ENCODE data around the gene TCP11. TPM values are rescaled to one million over a fixed set of nuclear protein-coding genes. Genes with fewer than 3 reads are reported as not detected.

Gene TCP11
- total RNA-seq, 1 donor, result 0.72 TPM

- Histone ChIP-seq H3K79me2 (ENCODE audit: insufficient read depth, low read length) (no peaks in the 10 kb centered on the region), H3K36me3 (ENCODE audit: insufficient read depth, low read length) (no peaks in the 10 kb centered on the region), H4K20me1 (ENCODE audit: insufficient read depth, low read length) (no peaks in the 10 kb centered on the region), H3K27ac (ENCODE audit: low read depth, low read length) (peak overlapping the region; percentile 73), H3K4me2 (ENCODE audit: insufficient read depth, low read length) (peak overlapping the region; percentile 60), H2AFZ (ENCODE audit: low read length) (peak overlapping the region; percentile 50), H3K9me3 (ENCODE audit: low read depth, low read length) (no peaks in the 10 kb centered on the region), H3K4me1 (ENCODE audit: insufficient read depth, low read length) (peaks cover 53% of the 10 kb centered on the region), H3K4me3 (ENCODE audit: insufficient read depth, low read length) (peak overlapping the region; percentile 10), H3K27me3 (ENCODE audit: insufficient read depth, low read length) (no peaks in the 10 kb centered on the region)
- TF ChIP-seq, protein P1, sequence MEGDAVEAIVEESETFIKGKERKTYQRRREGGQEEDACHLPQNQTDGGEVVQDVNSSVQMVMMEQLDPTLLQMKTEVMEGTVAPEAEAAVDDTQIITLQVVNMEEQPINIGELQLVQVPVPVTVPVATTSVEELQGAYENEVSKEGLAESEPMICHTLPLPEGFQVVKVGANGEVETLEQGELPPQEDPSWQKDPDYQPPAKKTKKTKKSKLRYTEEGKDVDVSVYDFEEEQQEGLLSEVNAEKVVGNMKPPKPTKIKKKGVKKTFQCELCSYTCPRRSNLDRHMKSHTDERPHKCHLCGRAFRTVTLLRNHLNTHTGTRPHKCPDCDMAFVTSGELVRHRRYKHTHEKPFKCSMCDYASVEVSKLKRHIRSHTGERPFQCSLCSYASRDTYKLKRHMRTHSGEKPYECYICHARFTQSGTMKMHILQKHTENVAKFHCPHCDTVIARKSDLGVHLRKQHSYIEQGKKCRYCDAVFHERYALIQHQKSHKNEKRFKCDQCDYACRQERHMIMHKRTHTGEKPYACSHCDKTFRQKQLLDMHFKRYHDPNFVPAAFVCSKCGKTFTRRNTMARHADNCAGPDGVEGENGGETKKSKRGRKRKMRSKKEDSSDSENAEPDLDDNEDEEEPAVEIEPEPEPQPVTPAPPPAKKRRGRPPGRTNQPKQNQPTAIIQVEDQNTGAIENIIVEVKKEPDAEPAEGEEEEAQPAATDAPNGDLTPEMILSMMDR (IDR thresholded peaks at IDR 0.05; ENCODE audit: extremely low read depth, low read depth, low read length), result no peak
- DNase-seq (ENCODE audit: insufficient read length, low spot score, missing footprints), result peak; percentile 90
Measured at GRCh38 chr6:35148167-35148741, 7.1 kb upstream of the TCP11 start.

DNA sequence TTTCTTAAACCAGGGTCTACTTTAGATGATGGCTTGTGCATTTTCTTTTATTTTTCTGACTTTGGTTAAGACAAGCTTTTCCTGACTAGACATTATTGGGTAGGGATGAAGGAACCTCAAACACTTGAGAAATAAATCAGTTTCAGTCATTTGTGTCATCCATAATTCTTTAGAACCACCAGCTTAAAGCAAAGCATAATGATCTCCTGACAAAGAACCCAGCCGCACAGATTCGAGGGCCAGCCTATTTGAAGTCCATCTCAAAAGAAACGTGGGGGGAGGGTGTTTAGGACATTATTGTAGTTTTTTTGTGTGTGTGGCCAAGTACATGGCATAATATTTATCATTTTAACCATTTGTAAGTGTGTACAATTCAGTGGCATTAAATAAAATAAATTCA, 6.3 kb upstream of the TCP11 start:
- Histone ChIP-seq H4K20me1 (ENCODE audit: insufficient read depth, low read length) (no peaks in the 10 kb centered on the region), H3K4me1 (ENCODE audit: insufficient read depth, low read length) (peaks cover 53% of the 10 kb centered on the region), H3K79me2 (ENCODE audit: insufficient read depth, low read length) (no peaks in the 10 kb centered on the region), H3K27ac (ENCODE audit: low read depth, low read length) (peak overlapping the region; percentile 73), H3K4me3 (ENCODE audit: insufficient read depth, low read length) (no peak overlapping the region), H3K4me2 (ENCODE audit: insufficient read depth, low read length) (no peak overlapping the region), H3K36me3 (ENCODE audit: insufficient read depth, low read length) (no peaks in the 10 kb centered on the region), H2AFZ (ENCODE audit: low read length) (no peak overlapping the region), H3K27me3 (ENCODE audit: insufficient read depth, low read length) (no peaks in the 10 kb centered on the region), H3K9me3 (ENCODE audit: low read depth, low read length) (no peaks in the 10 kb centered on the region)
- TF ChIP-seq, protein P1 (IDR thresholded peaks at IDR 0.05; ENCODE audit: extremely low read depth, low read depth, low read length), result no peak
- no peak for DNase-seq (ENCODE audit: insufficient read length, low spot score, missing footprints)

- Histone ChIP-seq H3K4me2 (ENCODE audit: insufficient read depth, low read length) (no peak overlapping the region), H3K4me1 (ENCODE audit: insufficient read depth, low read length) (peaks cover 50% of the 10 kb centered on the region), H3K27me3 (ENCODE audit: insufficient read depth, low read length) (no peaks in the 10 kb centered on the region), H3K27ac (ENCODE audit: low read depth, low read length) (peak overlapping the region; percentile 3), H2AFZ (ENCODE audit: low read length) (no peak overlapping the region), H3K79me2 (ENCODE audit: insufficient read depth, low read length) (no peaks in the 10 kb centered on the region), H3K9me3 (ENCODE audit: low read depth, low read length) (no peaks in the 10 kb centered on the region), H3K36me3 (ENCODE audit: insufficient read depth, low read length) (no peaks in the 10 kb centered on the region), H3K4me3 (ENCODE audit: insufficient read depth, low read length) (no peak overlapping the region), H4K20me1 (ENCODE audit: insufficient read depth, low read length) (no peaks in the 10 kb centered on the region)
- TF ChIP-seq, protein P1 (IDR thresholded peaks at IDR 0.05; ENCODE audit: extremely low read depth, low read depth, low read length), result no peak
- no peak for DNase-seq (ENCODE audit: insufficient read length, low spot score, missing footprints)
Measured at GRCh38 chr6:35147026-35147425, 5.9 kb upstream of the TCP11 start.

DNA sequence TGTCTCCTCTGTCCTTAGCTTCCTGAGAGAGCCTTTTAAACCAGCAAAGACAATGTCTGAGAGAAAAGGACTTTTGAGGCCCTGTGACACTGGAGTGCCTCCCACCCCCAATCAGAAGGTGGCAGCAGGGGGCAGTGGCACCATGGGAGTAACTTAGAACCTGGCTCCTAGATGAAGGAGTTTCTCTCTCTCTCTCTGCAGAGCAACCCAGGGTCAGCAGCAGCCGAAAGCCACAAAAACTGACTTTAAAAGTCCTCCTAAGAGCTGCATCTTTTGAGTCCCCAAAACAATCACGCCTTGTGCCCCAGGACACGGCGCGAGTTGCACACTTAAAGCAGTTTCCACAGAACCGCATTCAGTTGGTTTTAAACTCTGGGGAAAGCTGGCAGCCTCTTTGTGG, 5.3 kb upstream of the TCP11 start:
- Histone ChIP-seq H3K36me3 (ENCODE audit: insufficient read depth, low read length) (no peaks in the 10 kb centered on the region), H2AFZ (ENCODE audit: low read length) (peak overlapping the region; percentile 49), H4K20me1 (ENCODE audit: insufficient read depth, low read length) (no peaks in the 10 kb centered on the region), H3K4me1 (ENCODE audit: insufficient read depth, low read length) (peaks cover 46% of the 10 kb centered on the region), H3K9me3 (ENCODE audit: low read depth, low read length) (no peaks in the 10 kb centered on the region), H3K27ac (ENCODE audit: low read depth, low read length) (peak overlapping the region; percentile 3), H3K4me3 (ENCODE audit: insufficient read depth, low read length) (no peak overlapping the region), H3K4me2 (ENCODE audit: insufficient read depth, low read length) (no peak overlapping the region), H3K27me3 (ENCODE audit: insufficient read depth, low read length) (no peaks in the 10 kb centered on the region), H3K79me2 (ENCODE audit: insufficient read depth, low read length) (no peaks in the 10 kb centered on the region)
- DNase-seq (ENCODE audit: insufficient read length, low spot score, missing footprints), result peak; percentile 89
- TF ChIP-seq, protein P1 (IDR thresholded peaks at IDR 0.05; ENCODE audit: extremely low read depth, low read depth, low read length), result peak; percentile 76

Data from osteoblast (primary cell).